Mammary epithelial cell (primary cell): ENCODE measurements around the gene CMTM4.

Experiments
- EZH2 ChIP-seq: IDR thresholded peaks from 2 replicates; pipeline ENCODE4 v1.6.1; 2012; ENCODE audit warnings: low read length, inconsistent platforms, borderline replicate concordance
- TF ChIP-seq, protein P1 (sequence below), 2 donors: IDR thresholded peaks in 1 of 2; conservative IDR thresholded peaks in 1 of 2; 2 replicates each; pipeline ENCODE4 v1.5.1; 2011 to 2012; ENCODE audit warnings: inconsistent platforms in 2 of 2, low read length in 2 of 2, mild to moderate bottlenecking in 2 of 2, control low read depth in 1 of 2, low read depth in 1 of 2; ENCODE audit not compliant: insufficient read depth in 1 of 2; ENCODE audit errors: extremely low read depth in 1 of 2

DNA sequence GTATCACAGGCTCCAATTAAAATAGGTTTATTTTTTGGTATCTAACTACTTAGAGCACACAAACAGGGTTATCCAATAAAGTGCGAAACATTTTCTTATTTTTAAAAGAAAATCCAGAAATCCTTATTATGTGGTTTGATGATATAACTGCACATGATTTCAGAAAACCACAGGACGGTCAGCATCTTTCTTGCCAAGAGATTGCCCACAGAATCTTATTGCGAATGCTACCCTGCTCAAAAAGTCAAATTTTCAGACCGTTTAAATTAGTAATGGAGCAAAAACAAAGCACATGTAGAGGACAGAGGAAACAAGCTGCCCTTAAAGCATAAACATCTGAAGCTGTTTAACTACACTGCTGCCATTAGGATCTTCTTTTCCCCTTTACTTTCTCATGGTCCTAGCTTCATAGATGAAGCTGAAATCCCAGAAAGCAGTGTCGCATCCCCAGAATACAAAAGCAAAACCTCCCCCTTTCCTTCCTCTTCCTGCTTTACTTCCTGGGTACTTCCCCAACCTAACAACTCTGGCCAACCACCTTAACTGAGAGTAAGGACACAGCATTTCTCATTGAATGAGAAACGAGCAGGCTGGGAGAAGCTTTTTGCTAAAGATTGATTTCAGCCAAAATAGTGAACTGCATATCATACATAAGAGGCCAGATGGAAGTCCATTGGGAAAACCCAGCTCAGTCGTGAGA lies 43.7 kb downstream of the CMTM4 start:
- TF ChIP-seq, protein P1, sequence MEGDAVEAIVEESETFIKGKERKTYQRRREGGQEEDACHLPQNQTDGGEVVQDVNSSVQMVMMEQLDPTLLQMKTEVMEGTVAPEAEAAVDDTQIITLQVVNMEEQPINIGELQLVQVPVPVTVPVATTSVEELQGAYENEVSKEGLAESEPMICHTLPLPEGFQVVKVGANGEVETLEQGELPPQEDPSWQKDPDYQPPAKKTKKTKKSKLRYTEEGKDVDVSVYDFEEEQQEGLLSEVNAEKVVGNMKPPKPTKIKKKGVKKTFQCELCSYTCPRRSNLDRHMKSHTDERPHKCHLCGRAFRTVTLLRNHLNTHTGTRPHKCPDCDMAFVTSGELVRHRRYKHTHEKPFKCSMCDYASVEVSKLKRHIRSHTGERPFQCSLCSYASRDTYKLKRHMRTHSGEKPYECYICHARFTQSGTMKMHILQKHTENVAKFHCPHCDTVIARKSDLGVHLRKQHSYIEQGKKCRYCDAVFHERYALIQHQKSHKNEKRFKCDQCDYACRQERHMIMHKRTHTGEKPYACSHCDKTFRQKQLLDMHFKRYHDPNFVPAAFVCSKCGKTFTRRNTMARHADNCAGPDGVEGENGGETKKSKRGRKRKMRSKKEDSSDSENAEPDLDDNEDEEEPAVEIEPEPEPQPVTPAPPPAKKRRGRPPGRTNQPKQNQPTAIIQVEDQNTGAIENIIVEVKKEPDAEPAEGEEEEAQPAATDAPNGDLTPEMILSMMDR (conservative IDR thresholded peaks at IDR 0.05 in 1 of 2, IDR thresholded peaks at IDR 0.05 in 1 of 2; ENCODE audit: extremely low read depth in 1 of 2, insufficient read depth in 1 of 2, low read depth in 1 of 2, low read length in 2 of 2) = no peak
- no peak for TF ChIP-seq EZH2
